CD4-positive, alpha-beta T cell treated with Interleukin-6 for 4 hours (primary cell): ENCODE data around the gene HECA.
"Not testable (repeated sequence)": the region's sequence is repeated elsewhere in the genome, so short reads cannot be mapped to it uniquely, and the experiment has no call there.

Experiments
- DNase-seq: peaks from one replicate; pipeline ENCODE4 v3.0.0-alpha.2; 2020; ENCODE audit warnings: mixed read lengths

HECA gene

DNA sequence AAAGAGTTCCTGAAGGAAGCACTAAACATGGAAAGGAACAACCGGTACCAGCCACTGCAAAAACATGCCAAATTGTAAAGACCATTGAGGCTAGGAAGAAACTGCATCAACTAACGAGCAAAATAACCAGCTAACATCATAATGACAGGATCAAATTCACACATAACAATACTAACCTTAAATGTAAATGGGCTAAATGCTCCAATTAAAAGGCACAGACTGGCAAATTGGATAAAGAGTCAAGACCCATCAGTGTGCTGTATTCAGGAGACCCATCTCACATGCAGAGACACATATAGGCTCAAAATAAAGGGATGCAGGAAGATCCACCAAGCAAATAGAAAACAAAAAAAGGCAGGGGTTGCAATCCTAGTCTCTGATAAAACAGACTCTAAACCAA, 77.6 kb downstream of the HECA start:
- not testable (repeated sequence) for DNase-seq

DNA sequence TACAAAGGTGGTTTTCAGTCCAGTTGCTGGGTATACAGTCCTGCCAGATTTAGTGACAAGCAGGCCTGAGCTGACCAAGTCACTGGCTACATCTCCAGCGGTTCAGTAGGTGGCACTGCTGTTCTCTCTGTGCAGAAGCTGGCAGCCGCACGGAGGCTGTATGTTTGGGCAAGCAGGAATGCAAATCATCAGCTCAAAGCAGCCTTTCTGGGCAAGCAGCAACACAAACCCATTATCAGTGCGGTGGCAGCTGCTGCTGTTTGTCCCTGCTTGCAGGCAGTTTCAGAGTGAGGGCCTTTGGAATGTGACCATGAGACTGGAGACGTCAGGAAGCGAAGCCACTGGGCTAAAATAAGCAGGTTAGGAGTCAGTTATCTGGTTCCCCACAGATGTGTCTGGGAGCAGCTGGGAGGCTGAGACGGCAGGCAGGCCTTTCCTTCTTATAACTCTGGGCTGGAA, 84.4 kb downstream of the HECA start:
- DNase-seq = peak; percentile 84

DNA sequence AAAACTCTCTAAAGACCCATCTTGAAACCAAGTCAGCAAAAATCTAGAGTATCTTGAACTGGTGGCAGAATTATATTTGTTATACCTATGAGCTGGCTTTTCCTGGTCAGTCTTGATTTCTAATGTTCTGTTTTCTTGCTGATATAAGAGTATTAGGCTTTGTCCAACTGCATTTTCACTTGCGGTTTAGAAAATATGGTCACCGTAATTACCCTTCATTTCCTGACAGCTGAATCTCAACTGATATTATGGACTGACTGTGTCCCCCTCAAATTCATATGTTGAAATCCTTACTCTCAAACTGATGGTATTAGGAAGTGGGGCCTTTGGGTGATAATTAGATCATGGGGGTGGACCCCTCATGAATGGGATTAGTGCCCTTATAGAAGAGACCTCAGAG, 84.9 kb downstream of the HECA start:
- DNase-seq = no peak

DNA sequence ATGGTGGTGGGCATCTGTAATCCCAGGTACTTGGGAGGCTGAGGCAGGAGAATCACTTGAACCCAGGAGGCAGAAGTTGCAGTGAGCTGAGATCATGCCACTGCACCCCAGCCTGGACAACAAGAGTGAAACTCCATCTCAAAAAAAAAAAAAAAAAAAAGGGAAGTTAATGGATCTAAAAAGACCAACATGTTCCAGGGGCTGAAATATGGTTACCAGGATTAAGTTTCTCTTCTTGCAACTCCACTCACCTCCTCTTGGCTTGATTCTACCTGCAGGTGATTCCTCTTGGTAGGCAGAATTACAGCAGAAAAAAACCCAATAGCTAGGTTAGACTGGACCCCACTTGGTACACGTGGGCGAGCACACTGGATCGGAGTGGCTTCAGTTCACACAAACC, 93.5 kb downstream of the HECA start:
- DNase-seq = not testable (repeated sequence)
